NCI-H1694 treated with DMSO at 0.1 percent for 48 hours (cell line): ENCODE measurements around the gene SHTN1.
A peak's percentile ranks its signal among the peaks of the same experiment; 100 is the strongest.

Experiments
- DNase-seq: peaks from one replicate; lab custom pipeline; 2025; lab: John Stamatoyannopoulos, UW

Gene SHTN1

GRCh38 chr10:116984202-116984990 is 20.6 kb downstream of the SHTN1 start:
- DNase-seq = no peak

DNA sequence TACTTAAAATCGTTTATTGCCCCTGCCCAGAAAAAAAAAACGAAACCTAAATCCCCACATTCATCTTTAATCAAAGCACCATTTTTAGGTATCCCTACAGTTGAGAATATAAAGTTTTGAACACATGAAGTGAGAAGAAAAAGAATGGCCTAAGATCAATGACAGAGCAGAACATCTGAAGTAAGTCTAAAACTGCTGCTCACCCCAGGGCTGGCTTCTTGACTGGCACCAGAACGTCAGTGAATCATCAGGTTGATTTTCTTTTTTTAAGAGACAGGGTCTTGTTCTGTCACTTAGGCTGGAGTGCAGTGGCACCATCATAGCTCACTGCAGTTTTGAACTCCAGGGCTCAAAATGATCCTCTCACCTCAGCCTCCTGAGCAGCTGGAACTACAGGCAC is 24.9 kb downstream of the SHTN1 start:
- no peak for DNase-seq

- DNase-seq = peak; percentile 2
These were observed 26.1 kb downstream of the SHTN1 start for GRCh38 chr10:116978901-116979300.

DNA sequence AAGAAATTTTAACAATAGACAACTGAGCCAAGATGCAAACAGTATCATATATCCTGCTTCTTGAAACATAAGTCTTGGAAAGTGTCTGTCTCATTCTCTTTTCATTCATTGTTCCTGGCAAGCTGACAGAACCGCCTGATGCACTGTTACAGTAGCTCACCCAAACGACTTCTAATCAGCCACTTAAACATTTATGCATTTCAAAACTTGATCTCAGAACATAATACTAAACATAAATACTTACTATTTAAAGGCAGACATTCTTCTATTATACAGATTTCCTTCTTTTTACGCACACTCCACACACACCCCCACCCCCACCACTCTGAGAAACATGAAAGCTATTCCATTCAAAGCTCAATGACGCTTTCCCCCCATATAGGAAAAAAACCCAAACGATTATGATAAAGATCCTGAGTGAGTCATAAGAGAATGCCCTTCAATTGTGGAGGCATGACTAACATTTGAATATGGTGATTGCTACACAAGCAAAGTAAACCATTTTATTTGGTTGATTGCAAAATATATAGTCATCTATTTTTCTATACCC is 30.5 kb downstream of the SHTN1 start:
- peak; percentile 7 for DNase-seq

GRCh38 chr10:116973946-116974455 is 31.0 kb downstream of the SHTN1 start:
- no peak for DNase-seq

- DNase-seq = no peak
These were observed 31.5 kb downstream of the SHTN1 start for GRCh38 chr10:116973371-116973905.

GRCh38 chr10:116972131-116972530 is 32.9 kb downstream of the SHTN1 start:
- peak; percentile 59 for DNase-seq

GRCh38 chr10:116970050-116970449 is 34.9 kb downstream of the SHTN1 start:
- no peak for DNase-seq

- DNase-seq = no peak
These were observed 36.7 kb downstream of the SHTN1 start for GRCh38 chr10:116968331-116968730.

- peak; percentile 52 for DNase-seq
These were observed 43.4 kb downstream of the SHTN1 start for GRCh38 chr10:116961406-116962251.

GRCh38 chr10:116960066-116960776 is 44.8 kb downstream of the SHTN1 start:
- DNase-seq = no peak

DNA sequence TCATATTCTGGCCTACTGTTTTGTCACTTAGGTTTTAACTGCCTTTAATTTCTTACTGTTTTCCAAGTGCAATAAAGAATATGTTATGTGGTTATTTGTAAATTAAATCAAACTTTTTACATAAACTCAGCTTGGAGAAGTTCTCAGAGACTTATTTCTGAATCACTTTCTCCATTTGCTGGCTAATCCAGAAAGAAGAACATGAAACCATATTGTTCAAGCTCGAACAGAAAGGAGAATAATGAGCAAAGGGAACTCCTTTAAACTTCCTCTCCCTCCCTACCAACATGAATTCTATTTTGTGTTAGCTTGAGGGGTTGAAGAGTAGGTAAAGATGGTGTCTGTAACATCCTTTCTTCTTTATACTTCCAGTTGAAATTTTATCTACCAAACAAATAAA is 52.3 kb downstream of the SHTN1 start:
- no peak for DNase-seq

DNA sequence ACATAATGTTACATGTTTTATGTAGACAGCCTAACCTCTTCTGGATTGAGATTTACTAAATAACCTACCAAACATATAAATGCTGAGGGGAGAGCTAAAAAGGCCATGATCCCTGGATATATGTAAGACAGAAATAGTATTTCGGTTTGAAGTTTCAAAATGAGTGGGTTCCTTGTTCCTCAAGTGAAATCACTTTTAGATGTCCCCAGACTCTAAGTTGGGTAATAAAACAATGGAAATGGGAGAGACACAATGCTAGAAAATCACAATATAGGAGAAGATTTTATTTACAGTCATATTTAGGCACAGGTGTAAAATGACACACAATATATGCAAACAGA is 56.5 kb downstream of the SHTN1 start:
- DNase-seq = no peak

DNA sequence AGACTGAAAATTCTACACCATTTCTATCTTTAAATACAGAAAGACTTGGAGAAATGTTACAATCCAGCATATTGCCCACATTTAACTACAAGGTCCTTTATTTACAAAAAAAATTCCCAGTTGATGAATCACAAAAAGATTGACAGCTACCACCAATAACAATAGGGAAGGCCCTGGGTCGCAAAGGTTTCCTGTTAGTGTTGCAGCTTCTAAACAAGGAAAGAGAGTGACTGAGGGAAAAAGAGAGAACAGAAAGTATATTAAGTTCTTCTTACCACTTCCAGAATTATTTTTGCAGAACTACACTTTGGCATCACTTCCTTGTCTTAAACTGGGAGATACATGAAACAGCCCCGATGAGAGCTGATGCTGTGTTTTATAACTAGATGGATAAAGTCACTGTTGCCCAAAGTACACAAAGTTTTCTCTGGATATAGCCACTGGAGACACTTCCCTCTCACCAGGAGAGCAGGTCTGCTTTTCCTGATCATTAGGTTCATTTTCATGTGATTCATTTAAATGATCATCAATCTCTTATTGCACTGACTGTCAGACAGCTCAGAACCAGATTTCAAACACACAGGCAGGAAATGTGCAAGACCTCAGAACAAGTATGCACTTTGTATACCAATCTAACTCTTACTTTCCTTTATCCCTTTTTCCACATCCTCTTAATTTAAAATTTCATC is 57.0 kb downstream of the SHTN1 start:
- DNase-seq = no peak

DNA sequence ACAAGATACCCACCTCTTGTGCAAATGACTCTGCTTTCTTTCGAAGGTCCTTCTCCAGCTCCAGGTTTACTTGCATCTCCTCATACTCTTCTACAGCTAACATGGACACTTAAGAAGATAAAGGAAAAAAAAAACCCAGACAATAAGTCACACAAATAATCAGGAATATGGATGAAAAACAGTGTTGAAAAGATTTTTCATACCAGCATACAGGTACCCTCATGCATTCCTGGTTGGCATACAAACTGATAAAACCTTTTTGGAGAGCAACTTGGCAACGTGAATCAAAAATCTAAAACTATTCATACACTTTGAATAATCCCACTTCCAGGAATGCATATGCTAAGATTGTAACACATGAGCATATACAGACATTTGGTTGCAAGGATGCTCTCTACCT is 60.1 kb downstream of the SHTN1 start:
- no peak for DNase-seq

- no peak for DNase-seq
These were observed 73.2 kb downstream of the SHTN1 start for GRCh38 chr10:116931806-116932205.

DNA sequence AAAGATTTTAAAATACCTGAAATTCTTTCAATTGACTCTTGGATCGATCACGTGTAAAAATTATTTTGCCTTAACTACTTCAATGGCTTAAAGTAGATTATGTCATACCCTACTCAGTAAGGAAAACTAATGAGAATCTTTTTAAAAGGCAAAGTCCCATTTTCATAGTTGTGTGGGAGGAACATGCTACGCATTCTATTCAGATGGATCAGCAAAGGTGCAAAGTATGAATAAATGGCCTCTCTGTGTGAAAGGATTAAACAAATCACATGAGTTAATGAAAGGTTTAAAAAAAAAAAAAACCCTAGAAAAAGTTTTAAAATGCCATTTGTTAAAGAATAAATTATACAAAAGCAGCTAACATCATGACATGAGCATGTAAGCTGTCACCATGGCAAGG is 78.6 kb downstream of the SHTN1 start:
- DNase-seq = no peak

DNA sequence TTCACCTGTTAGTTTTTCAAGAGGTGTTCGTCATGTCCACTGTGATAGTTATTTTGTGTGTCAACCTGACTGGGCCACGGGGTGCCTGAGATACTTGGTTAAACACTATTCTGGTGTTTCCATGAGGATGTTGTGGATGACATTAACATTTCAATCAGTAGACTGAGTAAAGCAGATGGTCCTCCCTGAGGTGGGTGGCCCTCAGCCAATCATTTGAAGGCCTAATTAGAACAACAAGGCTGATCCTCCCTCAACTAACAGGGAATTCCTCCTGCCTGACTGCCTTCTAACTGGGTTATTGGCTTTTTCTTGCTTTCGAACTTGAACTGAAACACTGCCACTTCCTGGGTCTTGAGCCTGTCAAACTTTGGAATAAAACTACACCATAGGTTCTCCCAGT is 79.9 kb downstream of the SHTN1 start:
- DNase-seq = peak; percentile 20

GRCh38 chr10:116919706-116920105 is 85.3 kb downstream of the SHTN1 start:
- DNase-seq = no peak

DNA sequence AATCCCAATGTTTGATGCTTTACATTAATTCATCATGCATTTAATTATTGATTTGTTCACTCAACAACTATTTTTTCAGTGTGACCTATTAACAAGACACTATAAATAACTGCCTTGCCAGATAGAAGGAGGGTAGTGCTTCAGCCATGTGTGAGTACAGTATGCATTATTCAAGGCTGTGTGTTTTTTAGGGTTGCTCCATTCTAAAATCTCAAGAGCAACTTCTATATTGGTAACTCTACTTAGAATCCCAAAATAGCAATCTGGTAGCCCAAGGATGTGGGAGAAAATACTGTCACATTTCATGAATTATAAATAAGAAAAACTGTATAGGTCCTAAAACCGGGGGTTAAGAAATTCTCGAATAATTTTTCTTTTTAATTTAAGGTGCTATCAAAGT is 85.8 kb downstream of the SHTN1 start:
- no peak for DNase-seq

GRCh38 chr10:116918583-116918982 is 86.4 kb downstream of the SHTN1 start:
- DNase-seq = no peak
